ENCODE measurements around the gene ATP9A.
"Not testable (repeated sequence)": the region's sequence is repeated elsewhere in the genome, so short reads cannot be mapped to it uniquely, and the experiment has no call there.

ATP9A gene

DNA sequence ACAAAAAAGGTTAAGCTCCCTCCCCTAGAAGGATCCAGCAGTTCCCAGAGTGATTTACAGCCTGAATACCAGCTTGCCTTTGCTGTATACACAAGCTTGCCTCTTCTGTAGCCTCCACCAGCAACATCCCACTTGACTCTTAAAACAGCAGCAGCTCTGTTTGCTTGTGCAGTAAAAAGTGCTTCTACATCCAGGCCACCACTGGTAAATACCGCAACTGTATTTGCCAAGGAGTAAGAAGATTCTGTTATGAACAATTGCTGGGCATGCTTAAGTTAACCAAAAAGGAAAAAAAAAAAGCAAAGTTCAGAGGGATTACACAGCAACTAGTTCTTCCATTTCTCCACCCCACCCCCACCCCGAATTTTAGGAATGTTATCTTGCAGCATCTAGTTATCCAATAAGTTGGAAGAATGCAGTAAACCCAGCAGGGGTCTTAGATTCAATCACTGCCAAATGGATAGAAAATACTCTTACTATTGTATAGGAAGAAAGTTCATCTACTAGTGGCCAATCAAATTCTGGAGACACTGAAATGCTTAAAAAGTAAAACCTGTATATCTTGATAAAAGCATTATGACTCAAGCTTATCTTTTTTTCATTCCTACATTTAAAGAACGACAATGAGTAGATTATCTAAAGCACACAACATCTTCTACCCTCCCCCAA lies 29.3 kb upstream of the ATP9A start:
- no peak for DNase-seq (ENCODE audit: low read depth in 3 of 3)

DNA sequence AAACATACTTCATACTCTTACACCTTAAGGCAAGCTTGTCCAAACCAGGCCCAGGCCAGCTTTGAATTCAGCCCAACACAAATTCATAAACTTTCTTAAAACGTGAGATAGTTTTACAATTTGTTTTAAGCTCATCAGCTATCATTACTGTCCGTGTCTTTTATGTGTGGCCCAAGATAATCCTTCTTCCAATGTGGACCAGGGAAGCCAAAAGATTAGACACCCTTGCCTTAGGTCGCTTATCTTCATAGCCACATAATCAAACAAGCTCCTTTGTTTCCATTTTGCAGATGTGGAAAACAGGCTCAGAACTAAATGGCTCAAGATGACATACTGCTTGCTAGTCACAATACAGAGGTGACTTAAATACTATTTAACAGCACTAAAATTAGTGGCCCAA lies 28.1 kb upstream of the ATP9A start:
- DNase-seq (ENCODE audit: low read depth in 3 of 3) = no peak

- no peak for DNase-seq (ENCODE audit: low read depth in 3 of 3)
Observed at GRCh38 chr20:51792960-51793359, 24.8 kb upstream of the ATP9A start.

GRCh38 chr20:51791626-51792025 lies 23.4 kb upstream of the ATP9A start:
- DNase-seq (ENCODE audit: low read depth in 3 of 3) = no peak

- DNase-seq (ENCODE audit: low read depth in 3 of 3) = no peak
Observed at GRCh38 chr20:51790256-51790655, 22.1 kb upstream of the ATP9A start.

DNA sequence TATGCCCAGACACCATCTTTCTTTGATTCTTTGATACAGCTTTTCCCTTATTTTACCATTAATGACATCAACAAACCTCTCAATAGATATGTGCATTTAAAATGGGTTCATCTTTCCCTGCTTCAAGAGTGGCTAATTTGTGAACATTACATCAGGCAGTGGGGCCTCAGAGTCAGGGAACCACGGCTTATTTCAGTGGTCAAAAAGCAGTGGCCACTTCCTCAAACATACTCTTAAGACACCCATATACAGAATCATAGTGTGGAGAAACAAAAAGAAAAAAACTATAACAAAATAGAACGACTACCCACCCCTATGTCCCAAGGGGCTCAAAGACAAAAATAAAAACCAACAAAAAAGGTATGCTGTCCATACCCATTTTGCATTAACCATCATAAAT lies 21.2 kb upstream of the ATP9A start:
- no peak for DNase-seq (ENCODE audit: low read depth in 3 of 3)

DNA sequence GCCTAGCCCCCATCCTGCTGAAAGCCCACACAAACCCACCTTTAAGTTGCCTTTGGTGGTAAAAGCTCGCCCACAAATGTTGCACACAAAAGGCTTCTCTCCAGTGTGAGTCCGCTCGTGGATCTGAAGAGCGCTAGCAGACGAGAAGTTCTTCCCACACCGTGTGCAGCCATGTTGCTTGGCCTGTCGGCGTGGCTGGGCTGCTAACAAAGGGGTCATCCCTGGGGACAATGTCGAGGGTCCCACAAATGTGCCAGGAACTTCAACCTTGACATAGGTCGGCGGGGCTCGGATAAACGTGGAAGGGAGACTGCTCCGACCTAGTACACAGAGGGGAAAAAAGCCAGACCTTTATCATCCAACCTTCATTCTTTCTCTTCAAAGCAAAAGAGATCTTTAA lies 20.6 kb upstream of the ATP9A start:
- DNase-seq (ENCODE audit: low read depth in 3 of 3) = no peak

DNA sequence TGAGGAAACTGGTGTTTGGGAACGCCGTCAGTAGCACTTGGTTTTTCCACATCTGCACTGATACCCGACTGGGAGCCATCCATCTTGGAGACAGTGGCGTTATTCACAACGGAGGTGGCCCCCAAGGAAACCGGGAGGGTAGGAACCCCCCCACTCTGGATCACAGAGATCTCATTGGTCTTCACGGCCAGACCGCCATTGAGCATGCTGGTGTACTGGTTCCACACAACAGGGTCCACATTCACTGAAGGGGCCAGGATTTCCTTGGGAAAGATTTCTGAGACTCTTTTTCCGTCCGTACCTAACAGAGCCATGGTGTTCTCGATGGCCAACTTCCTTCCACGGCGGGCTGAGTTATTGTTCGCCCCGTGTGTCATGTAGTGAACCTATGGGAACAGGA lies 16.1 kb upstream of the ATP9A start:
- DNase-seq (ENCODE audit: low read depth in 3 of 3) = no peak

DNA sequence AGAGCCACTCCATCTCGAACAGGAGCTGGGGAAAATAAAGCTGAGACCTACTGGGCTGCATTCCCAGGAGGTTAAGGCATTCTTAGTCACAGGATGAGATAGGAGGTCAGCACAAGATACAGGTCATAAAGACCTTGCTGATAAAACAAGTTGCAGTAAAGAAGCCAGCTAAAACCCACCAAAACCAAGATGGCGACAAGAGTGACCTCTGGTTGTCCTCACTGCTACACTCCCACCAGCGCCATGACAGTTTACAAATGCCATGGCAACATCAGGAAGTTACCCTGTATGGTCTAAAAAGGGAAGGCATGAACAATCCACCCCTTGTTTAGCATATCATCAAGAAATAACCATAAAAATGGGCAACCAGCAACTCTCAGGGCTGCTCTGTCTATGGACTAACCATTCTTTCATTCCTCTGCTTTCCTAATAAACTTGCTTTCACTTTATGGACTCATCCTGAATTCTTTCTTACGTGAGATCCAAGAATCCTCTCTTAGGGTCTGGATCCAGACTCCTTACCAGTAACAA lies 10.1 kb upstream of the ATP9A start:
- DNase-seq (ENCODE audit: low read depth in 3 of 3) = not testable (repeated sequence)

GRCh38 chr20:51775241-51775640 lies 7.1 kb upstream of the ATP9A start:
- no peak for DNase-seq (ENCODE audit: low read depth in 3 of 3)

DNA sequence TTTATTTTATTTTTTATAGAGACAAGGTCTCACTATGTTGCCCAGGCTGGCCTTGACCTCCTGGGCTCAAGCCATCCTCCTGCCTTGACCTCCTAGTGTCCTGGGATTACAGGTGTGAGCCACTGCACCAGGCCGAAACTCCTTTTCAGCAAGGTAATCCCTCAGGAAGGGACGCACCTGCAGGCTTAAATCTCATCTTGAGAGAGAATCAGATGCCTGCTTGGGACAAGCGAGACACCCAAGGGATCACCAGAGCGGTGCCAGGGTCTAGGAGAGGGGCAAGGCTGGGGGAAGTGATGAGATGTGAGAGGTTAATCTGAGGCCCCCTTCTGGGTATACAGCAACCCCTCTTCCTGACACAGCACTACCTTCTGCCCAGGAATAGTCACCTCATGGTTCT lies 4.0 kb upstream of the ATP9A start:
- DNase-seq (ENCODE audit: low read depth in 3 of 3) = no peak

GRCh38 chr20:51769976-51770615 lies 1.9 kb upstream of the ATP9A start:
- DNase-seq (ENCODE audit: low read depth in 3 of 3) = no peak

- no peak for DNase-seq (ENCODE audit: low read depth in 3 of 3)
Observed at GRCh38 chr20:51768759-51769517, 748 bp upstream of the ATP9A start.

DNA sequence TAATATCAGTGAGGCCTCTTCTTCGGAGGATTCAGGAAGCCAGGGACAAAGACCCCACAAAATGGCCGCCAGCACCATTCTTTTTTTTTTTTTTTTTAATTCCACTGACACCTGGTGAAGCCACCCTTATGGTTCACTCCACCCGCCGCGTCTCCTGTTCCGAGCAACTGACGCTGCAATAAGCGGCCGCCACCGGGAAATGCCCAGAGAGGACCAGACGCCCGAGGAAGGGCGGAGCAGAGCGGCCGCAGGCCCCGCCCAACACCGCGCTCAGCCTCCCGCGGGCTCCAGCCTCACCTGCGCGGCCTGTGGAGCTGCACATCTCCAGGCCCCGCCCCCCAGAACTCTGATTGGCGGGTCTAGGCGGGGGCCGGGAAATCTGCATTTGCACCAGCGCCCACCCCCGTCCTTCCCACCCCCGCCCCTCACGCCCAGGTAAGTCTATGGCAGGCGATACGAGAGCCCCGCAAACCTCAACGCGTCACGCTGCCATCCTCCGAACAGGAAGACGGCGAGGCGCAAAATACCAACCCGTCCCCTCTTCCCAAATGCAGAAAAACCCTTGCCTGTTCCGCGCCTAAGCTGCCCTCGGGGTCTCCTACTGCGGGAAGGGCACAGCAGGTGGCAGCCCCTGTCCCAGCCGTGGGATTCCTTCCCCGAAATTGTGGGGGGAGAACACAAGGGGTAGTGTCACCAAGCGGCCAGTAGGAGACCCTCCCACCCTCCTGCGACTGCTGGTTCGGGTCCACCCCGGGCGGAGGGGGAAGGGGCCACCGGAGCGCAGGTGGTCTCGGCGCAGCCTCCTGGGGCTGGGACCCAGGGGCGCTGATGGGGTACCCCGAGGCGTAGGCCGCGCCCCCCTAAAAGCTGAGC lies 960 bp downstream of the ATP9A start:
- peak; percentile 20 to 32 (median 21) for DNase-seq (ENCODE audit: low read depth in 3 of 3)

GRCh38 chr20:51765381-51765780 lies 2.8 kb downstream of the ATP9A start:
- not testable (repeated sequence) for DNase-seq (ENCODE audit: low read depth in 3 of 3)

DNA sequence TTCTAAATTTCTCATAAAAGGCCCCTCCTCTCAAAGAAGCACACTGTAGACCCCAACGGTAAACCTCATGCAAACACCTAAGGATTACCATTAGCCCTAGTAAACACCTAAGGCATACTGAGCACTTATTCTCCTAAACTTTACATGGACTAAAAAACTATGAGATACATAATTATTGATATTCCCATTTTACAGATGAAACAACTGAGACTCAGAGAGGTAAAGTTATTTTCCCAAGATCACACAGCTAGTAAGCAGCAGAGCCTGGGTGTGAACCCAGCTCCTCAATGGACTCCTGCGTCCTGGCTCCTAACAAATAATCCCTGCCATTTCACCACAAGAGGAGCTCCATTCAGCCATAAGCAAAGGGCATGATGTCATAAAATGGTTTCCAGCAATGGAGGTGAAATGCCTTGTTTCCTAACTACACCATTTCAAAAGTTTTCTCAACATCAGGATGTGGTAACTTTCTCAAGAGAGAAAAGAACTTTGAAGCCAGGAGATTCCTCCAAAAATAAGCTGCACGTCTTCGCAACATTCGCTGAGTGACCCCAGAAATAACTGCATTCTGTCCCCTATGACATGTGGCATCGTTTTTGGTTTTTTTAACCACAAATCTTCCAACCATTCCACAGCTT lies 4.1 kb downstream of the ATP9A start:
- no peak for DNase-seq (ENCODE audit: low read depth in 3 of 3)

- no peak for DNase-seq (ENCODE audit: low read depth in 3 of 3)
Observed at GRCh38 chr20:51760905-51761546, 7.2 kb downstream of the ATP9A start.

- DNase-seq (ENCODE audit: low read depth in 3 of 3) = no peak
Observed at GRCh38 chr20:51759769-51760510, 8.2 kb downstream of the ATP9A start.

- DNase-seq (ENCODE audit: low read depth in 3 of 3) = no peak
Observed at GRCh38 chr20:51758978-51759544, 9.1 kb downstream of the ATP9A start.

GRCh38 chr20:51757226-51757625 lies 11.0 kb downstream of the ATP9A start:
- DNase-seq (ENCODE audit: low read depth in 3 of 3) = no peak
